ENCODE measurements around the gene AGBL5. TPM values are rescaled to one million over a fixed set of nuclear protein-coding genes. Genes with fewer than 3 reads are reported as not detected.

The AGBL5 gene
- total and polyA plus RNA-seq, 2 of the 13 experiments (the other 11 are each of a cell fraction or from before 2014, with no cell fraction given) = 55.9 to 73.3 TPM

- TF ChIP-seq MNT (IDR thresholded peaks at IDR 0.05) (0 out of 2 replicates have a peak, but pooled peaks have one; percentile 14), CENPT (CRISPR knock-in tag; IDR thresholded peaks at IDR 0.05; ENCODE audit: low read depth) (no peak), RAD21 (CRISPR knock-in tag; IDR thresholded peaks at IDR 0.05) (peak; percentile 52; the same call in 1 of the 2 replicates), ZBTB1 (CRISPR knock-in tag; IDR thresholded peaks at IDR 0.05; ENCODE audit: borderline replicate concordance) (no peak), ZMAT5 (CRISPR knock-in tag; IDR thresholded peaks at IDR 0.05; ENCODE audit: borderline replicate concordance, low read depth) (no peak), TCF7 (IDR thresholded peaks at IDR 0.05; ENCODE audit: low read depth) (no peak), ZKSCAN1 (IDR thresholded peaks at IDR 0.05; ENCODE audit: low read length) (no peak), SRF (IDR thresholded peaks at IDR 0.05; ENCODE audit: low read depth, low read length) (no peak), AKAP8 (CRISPR knock-in tag; IDR thresholded peaks at IDR 0.05) (peak; percentile 93), IKZF1 (IDR thresholded peaks at IDR 0.05) (no peak), PHB2 (IDR thresholded peaks at IDR 0.05; ENCODE audit: partially characterized antibody) (no peak), XBP1 (CRISPR knock-in tag; IDR thresholded peaks at IDR 0.05) (no peak), ZNF746 (CRISPR knock-in tag; IDR thresholded peaks at IDR 0.05) (no peak), FOXP1 (IDR thresholded peaks at IDR 0.05) (no peak), FOXP1 (CRISPR knock-in tag; IDR thresholded peaks at IDR 0.05) (no peak), MLXIP (CRISPR knock-in tag; IDR thresholded peaks at IDR 0.05; ENCODE audit: borderline replicate concordance) (no peak), FOXK2 (IDR thresholded peaks at IDR 0.05) (no peak), FOXK1 (CRISPR knock-in tag; IDR thresholded peaks at IDR 0.05; ENCODE audit: borderline replicate concordance, low read depth) (no peak; the same call in 1 of the 2 replicates), RXRB (CRISPR knock-in tag; IDR thresholded peaks at IDR 0.05; ENCODE audit: borderline replicate concordance) (0 out of 2 replicates have a peak, but pooled peaks have one; percentile 40), TCF7L2 (IDR thresholded peaks at IDR 0.05; ENCODE audit: low read depth, low read length) (no peak), RARG (CRISPR knock-in tag; IDR thresholded peaks at IDR 0.05; ENCODE audit: low read depth) (0 out of 2 replicates have a peak, but pooled peaks have one; percentile 53), NFRKB (IDR thresholded peaks at IDR 0.05) (no peak), IRF2 (CRISPR knock-in tag; IDR thresholded peaks at IDR 0.05) (peak; percentile 56; the same call in 1 of the 2 replicates), DMTF1 (CRISPR knock-in tag; IDR thresholded peaks at IDR 0.05) (no peak), NR2F6 (IDR thresholded peaks at IDR 0.05) (no peak), NR2F6 (CRISPR knock-in tag; IDR thresholded peaks at IDR 0.05) (peak; percentile 6; the same call in 1 of the 2 replicates), DRAP1 (CRISPR knock-in tag; IDR thresholded peaks at IDR 0.05) (peak; percentile 67)
These were observed 18.8 kb upstream of the AGBL5 start, which contains the start of gene TMEM214 (continued) for GRCh38 chr2:27032495-27033252.

Data from HepG2 (cell line).